ENCODE data around the gene METTL25.
A peak's percentile ranks its signal among the peaks of the same experiment; 100 is the strongest.

DNA sequence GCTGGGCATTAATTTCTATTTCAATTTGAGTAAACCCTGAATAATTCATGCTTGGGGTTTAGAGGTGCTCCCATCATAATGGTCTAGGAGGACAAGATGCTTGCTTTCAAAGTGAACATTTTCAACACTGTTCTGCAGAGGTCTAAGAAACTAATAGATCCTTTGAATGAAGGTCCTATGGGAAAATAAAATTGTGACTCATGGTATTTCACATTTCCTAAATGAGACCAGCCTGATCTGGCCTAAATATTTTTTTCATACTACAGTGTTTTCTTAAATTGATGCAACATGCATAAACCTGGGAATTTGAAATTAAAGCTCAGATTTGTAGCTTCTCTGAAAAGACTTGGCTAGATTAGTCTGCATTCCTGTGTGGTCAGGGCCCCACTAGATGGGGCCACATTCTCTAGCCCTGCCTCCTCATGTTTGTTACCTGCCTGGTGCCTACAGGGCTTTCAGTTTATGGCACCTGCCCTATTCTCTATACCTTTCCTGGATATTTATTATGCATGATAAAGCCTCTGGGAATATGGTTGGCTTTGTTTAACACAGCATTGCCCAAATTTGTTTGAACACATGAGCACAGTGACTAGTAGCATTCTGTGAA lies 112.7 kb downstream of the METTL25 start:
- TF ChIP-seq, protein P1, sequence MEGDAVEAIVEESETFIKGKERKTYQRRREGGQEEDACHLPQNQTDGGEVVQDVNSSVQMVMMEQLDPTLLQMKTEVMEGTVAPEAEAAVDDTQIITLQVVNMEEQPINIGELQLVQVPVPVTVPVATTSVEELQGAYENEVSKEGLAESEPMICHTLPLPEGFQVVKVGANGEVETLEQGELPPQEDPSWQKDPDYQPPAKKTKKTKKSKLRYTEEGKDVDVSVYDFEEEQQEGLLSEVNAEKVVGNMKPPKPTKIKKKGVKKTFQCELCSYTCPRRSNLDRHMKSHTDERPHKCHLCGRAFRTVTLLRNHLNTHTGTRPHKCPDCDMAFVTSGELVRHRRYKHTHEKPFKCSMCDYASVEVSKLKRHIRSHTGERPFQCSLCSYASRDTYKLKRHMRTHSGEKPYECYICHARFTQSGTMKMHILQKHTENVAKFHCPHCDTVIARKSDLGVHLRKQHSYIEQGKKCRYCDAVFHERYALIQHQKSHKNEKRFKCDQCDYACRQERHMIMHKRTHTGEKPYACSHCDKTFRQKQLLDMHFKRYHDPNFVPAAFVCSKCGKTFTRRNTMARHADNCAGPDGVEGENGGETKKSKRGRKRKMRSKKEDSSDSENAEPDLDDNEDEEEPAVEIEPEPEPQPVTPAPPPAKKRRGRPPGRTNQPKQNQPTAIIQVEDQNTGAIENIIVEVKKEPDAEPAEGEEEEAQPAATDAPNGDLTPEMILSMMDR (conservative IDR thresholded peaks at IDR 0.05; ENCODE audit: low read depth in 2 of 2), result peak in 1 of 2 experiments; percentile 41; a peak in 2 of 4 replicates
- TF ChIP-seq NANOG (IDR thresholded peaks at IDR 0.05; ENCODE audit: borderline replicate concordance) (no peak), JUNB (IDR thresholded peaks at IDR 0.05; ENCODE audit: unreplicated experiment) (no peak), POLR2AphosphoS5 (IDR thresholded peaks at IDR 0.05; ENCODE audit: low read depth) (no peak), ZNF331 (CRISPR knock-in tag; IDR thresholded peaks at IDR 0.05; ENCODE audit: low read depth) (no peak), EZH2 (IDR thresholded peaks at IDR 0.05; ENCODE audit: low read depth, unreplicated experiment) (no peak), ZNF114 (CRISPR knock-in tag; IDR thresholded peaks at IDR 0.05) (no peak), CREB1 (CRISPR knock-in tag; IDR thresholded peaks at IDR 0.05; ENCODE audit: low read depth) (no peak), EZH2phosphoT487 (IDR thresholded peaks at IDR 0.05; ENCODE audit: unreplicated experiment) (no peak), STAT1 (IDR thresholded peaks at IDR 0.05; ENCODE audit: unreplicated experiment) (no peak)
- TF ChIP-seq, protein P2, sequence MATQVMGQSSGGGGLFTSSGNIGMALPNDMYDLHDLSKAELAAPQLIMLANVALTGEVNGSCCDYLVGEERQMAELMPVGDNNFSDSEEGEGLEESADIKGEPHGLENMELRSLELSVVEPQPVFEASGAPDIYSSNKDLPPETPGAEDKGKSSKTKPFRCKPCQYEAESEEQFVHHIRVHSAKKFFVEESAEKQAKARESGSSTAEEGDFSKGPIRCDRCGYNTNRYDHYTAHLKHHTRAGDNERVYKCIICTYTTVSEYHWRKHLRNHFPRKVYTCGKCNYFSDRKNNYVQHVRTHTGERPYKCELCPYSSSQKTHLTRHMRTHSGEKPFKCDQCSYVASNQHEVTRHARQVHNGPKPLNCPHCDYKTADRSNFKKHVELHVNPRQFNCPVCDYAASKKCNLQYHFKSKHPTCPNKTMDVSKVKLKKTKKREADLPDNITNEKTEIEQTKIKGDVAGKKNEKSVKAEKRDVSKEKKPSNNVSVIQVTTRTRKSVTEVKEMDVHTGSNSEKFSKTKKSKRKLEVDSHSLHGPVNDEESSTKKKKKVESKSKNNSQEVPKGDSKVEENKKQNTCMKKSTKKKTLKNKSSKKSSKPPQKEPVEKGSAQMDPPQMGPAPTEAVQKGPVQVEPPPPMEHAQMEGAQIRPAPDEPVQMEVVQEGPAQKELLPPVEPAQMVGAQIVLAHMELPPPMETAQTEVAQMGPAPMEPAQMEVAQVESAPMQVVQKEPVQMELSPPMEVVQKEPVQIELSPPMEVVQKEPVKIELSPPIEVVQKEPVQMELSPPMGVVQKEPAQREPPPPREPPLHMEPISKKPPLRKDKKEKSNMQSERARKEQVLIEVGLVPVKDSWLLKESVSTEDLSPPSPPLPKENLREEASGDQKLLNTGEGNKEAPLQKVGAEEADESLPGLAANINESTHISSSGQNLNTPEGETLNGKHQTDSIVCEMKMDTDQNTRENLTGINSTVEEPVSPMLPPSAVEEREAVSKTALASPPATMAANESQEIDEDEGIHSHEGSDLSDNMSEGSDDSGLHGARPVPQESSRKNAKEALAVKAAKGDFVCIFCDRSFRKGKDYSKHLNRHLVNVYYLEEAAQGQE (IDR thresholded peaks at IDR 0.05; ENCODE audit: unreplicated experiment), result no peak
- TF ChIP-seq, protein P3, sequence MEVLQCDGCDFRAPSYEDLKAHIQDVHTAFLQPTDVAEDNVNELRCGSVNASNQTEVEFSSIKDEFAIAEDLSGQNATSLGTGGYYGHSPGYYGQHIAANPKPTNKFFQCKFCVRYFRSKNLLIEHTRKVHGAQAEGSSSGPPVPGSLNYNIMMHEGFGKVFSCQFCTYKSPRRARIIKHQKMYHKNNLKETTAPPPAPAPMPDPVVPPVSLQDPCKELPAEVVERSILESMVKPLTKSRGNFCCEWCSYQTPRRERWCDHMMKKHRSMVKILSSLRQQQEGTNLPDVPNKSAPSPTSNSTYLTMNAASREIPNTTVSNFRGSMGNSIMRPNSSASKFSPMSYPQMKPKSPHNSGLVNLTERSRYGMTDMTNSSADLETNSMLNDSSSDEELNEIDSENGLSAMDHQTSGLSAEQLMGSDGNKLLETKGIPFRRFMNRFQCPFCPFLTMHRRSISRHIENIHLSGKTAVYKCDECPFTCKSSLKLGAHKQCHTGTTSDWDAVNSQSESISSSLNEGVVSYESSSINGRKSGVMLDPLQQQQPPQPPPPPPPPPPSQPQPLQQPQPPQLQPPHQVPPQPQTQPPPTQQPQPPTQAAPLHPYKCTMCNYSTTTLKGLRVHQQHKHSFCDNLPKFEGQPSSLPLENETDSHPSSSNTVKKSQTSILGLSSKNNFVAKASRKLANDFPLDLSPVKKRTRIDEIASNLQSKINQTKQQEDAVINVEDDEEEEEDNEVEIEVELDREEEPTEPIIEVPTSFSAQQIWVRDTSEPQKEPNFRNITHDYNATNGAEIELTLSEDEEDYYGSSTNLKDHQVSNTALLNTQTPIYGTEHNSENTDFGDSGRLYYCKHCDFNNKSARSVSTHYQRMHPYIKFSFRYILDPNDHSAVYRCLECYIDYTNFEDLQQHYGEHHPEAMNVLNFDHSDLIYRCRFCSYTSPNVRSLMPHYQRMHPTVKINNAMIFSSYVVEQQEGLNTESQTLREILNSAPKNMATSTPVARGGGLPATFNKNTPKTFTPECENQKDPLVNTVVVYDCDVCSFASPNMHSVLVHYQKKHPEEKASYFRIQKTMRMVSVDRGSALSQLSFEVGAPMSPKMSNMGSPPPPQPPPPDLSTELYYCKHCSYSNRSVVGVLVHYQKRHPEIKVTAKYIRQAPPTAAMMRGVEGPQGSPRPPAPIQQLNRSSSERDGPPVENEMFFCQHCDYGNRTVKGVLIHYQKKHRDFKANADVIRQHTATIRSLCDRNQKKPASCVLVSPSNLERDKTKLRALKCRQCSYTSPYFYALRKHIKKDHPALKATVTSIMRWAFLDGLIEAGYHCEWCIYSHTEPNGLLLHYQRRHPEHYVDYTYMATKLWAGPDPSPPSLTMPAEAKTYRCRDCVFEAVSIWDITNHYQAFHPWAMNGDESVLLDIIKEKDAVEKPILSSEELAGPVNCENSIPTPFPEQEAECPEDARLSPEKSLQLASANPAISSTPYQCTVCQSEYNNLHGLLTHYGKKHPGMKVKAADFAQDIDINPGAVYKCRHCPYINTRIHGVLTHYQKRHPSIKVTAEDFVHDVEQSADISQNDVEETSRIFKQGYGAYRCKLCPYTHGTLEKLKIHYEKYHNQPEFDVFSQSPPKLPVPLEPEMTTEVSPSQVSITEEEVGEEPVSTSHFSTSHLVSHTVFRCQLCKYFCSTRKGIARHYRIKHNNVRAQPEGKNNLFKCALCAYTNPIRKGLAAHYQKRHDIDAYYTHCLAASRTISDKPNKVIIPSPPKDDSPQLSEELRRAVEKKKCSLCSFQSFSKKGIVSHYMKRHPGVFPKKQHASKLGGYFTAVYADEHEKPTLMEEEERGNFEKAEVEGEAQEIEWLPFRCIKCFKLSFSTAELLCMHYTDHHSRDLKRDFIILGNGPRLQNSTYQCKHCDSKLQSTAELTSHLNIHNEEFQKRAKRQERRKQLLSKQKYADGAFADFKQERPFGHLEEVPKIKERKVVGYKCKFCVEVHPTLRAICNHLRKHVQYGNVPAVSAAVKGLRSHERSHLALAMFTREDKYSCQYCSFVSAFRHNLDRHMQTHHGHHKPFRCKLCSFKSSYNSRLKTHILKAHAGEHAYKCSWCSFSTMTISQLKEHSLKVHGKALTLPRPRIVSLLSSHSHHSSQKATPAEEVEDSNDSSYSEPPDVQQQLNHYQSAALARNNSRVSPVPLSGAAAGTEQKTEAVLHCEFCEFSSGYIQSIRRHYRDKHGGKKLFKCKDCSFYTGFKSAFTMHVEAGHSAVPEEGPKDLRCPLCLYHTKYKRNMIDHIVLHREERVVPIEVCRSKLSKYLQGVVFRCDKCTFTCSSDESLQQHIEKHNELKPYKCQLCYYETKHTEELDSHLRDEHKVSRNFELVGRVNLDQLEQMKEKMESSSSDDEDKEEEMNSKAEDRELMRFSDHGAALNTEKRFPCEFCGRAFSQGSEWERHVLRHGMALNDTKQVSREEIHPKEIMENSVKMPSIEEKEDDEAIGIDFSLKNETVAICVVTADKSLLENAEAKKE (CRISPR knock-in tag; IDR thresholded peaks at IDR 0.05), result no peak
- TF ChIP-seq, protein P4, sequence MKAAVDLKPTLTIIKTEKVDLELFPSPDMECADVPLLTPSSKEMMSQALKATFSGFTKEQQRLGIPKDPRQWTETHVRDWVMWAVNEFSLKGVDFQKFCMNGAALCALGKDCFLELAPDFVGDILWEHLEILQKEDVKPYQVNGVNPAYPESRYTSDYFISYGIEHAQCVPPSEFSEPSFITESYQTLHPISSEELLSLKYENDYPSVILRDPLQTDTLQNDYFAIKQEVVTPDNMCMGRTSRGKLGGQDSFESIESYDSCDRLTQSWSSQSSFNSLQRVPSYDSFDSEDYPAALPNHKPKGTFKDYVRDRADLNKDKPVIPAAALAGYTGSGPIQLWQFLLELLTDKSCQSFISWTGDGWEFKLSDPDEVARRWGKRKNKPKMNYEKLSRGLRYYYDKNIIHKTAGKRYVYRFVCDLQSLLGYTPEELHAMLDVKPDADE (IDR thresholded peaks at IDR 0.05), result no peak
